Measurements from ENCODE around the gene L1CAM.
A peak's percentile ranks its signal among the peaks of the same experiment; 100 is the strongest.

DNA sequence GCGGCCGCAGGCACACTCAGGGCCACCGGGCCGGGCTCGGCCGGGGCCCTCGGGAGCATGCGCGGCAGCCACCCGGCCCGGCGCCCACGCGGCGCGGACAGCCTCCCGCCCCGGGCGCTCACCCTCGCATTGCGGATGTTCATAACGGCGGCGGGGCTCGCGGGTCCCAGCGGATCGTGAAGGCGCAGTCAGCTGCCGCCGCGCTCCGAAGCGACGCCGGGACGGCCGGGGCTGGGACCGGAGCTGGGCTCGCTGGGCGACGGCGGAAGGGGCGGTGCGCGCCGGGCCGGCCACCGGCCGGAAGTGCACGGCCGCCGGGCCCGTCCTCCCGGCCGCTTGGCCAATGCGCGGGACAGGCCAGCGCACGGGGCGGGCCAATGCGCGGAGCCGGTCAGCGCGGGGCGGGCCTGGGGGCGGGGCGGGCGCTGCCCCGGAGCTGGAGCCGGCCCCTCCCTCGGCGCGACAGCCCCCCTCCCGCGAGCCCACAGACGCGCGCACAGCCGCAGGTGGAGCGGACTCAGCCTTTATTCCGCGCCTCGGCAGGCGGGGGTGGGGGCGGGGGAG lies 48.9 kb upstream of the L1CAM start, which contains the start of gene NAA10:
- TF ChIP-seq, protein P1, sequence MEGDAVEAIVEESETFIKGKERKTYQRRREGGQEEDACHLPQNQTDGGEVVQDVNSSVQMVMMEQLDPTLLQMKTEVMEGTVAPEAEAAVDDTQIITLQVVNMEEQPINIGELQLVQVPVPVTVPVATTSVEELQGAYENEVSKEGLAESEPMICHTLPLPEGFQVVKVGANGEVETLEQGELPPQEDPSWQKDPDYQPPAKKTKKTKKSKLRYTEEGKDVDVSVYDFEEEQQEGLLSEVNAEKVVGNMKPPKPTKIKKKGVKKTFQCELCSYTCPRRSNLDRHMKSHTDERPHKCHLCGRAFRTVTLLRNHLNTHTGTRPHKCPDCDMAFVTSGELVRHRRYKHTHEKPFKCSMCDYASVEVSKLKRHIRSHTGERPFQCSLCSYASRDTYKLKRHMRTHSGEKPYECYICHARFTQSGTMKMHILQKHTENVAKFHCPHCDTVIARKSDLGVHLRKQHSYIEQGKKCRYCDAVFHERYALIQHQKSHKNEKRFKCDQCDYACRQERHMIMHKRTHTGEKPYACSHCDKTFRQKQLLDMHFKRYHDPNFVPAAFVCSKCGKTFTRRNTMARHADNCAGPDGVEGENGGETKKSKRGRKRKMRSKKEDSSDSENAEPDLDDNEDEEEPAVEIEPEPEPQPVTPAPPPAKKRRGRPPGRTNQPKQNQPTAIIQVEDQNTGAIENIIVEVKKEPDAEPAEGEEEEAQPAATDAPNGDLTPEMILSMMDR (IDR thresholded peaks at IDR 0.05) = no peak
- TF ChIP-seq POLR2A (IDR thresholded peaks at IDR 0.05) = peak in 1 of 2 donors; percentile 55
